Endodermal cell (in vitro differentiated cells): Measurements from ENCODE around the gene SPDYE17. TPM values are rescaled to one million over a fixed set of nuclear protein-coding genes. Genes with fewer than 3 reads are reported as not detected.
"Not testable (repeated sequence)": the region's sequence is repeated elsewhere in the genome, so short reads cannot be mapped to it uniquely, and the experiment has no call there.

ENCODE experiments used
- DNase-seq: peaks from one replicate; pipeline ENCODE4 v3.0.0-alpha.2; 2017
- H3K27ac ChIP-seq: 2 replicates; pipeline ENCODE4 v1.5.1; 2013; ENCODE audit warnings: mild to moderate bottlenecking, low read depth, low read length, moderate library complexity
- H3K27me3 ChIP-seq: 2 replicates; pipeline ENCODE4 v1.6.1; 2013; ENCODE audit warnings: mild to moderate bottlenecking, low read length, moderate library complexity; ENCODE audit not compliant: insufficient read depth, control insufficient read depth, poor library complexity, severe bottlenecking
- H3K36me3 ChIP-seq: 2 replicates; pipeline ENCODE4 v1.7.0; 2013; ENCODE audit warnings: mild to moderate bottlenecking, low read length, moderate library complexity; ENCODE audit not compliant: control insufficient read depth, insufficient read depth
- H3K4me1 ChIP-seq: one replicate; pipeline ENCODE4 v1.7.0; 2013; ENCODE audit warnings: low read length; ENCODE audit not compliant: control insufficient read depth, insufficient read depth
- H3K4me3 ChIP-seq: 2 replicates; pipeline ENCODE4 v1.5.1; 2013; ENCODE audit warnings: mild to moderate bottlenecking, low read length, moderate library complexity
- H3K9ac ChIP-seq: 2 replicates; pipeline ENCODE4 v1.6.1; 2013; ENCODE audit warnings: mild to moderate bottlenecking, low read length, moderate library complexity; ENCODE audit not compliant: poor library complexity, severe bottlenecking; ENCODE audit errors: extremely low read depth
- H3K9me3 ChIP-seq: 2 replicates; pipeline ENCODE4 v1.6.1; 2013; ENCODE audit warnings: mild to moderate bottlenecking, low read length, moderate library complexity; ENCODE audit not compliant: control insufficient read depth
- H3K27ac Mint-ChIP-seq: 2 replicates; pipeline ENCODE4 v1.8.0; 2020; ENCODE audit warnings: mixed read lengths
- H3K27me3 Mint-ChIP-seq: 2 replicates; pipeline ENCODE4 v1.8.0; 2021; ENCODE audit warnings: mild to moderate bottlenecking, mixed read lengths; ENCODE audit not compliant: insufficient read depth
- H3K36me3 Mint-ChIP-seq: 2 replicates; pipeline ENCODE4 v1.8.0; 2020; ENCODE audit warnings: low read depth, mixed read lengths
- H3K4me1 Mint-ChIP-seq: 2 replicates; pipeline ENCODE4 v1.8.0; 2020; ENCODE audit warnings: mixed read lengths
- H3K4me3 Mint-ChIP-seq: 2 replicates; pipeline ENCODE4 v1.8.0; 2020; ENCODE audit warnings: mild to moderate bottlenecking, moderate library complexity, mixed read lengths
- H3K9me3 Mint-ChIP-seq: 2 replicates; pipeline ENCODE4 v1.8.0; 2020; ENCODE audit warnings: mild to moderate bottlenecking, mixed read lengths
- WGBS, 2 experiments: methylation state at CpG; one replicate each; pipeline versions ENCODE4 v1.1.5 to v1.1.7; 2013; ENCODE audit warnings: missing lambda C conversion rate in 2 of 2, mixed read lengths in 1 of 2; ENCODE audit not compliant: insufficient coverage in 1 of 2, insufficient read length in 1 of 2; 5-methylcytosine and 5-hydroxymethylcytosine counted together
- total RNA-seq, 2 donors: library from RNA; stranded (reverse); fragmentation: NEBNext Ultra II Directional in 1 of 2; extraction: Animal tissue kit (Norgen Biotek cat#: 25700) in 1 of 2; gene quantifications; 2 replicates in 1 of 2; 3 replicates in 1 of 2; pipeline ENCODE4 v1.2.1, GENCODE V29; 2021

SPDYE17 gene
- total RNA-seq, 2 donors from 2014 or later, result not detected

DNA sequence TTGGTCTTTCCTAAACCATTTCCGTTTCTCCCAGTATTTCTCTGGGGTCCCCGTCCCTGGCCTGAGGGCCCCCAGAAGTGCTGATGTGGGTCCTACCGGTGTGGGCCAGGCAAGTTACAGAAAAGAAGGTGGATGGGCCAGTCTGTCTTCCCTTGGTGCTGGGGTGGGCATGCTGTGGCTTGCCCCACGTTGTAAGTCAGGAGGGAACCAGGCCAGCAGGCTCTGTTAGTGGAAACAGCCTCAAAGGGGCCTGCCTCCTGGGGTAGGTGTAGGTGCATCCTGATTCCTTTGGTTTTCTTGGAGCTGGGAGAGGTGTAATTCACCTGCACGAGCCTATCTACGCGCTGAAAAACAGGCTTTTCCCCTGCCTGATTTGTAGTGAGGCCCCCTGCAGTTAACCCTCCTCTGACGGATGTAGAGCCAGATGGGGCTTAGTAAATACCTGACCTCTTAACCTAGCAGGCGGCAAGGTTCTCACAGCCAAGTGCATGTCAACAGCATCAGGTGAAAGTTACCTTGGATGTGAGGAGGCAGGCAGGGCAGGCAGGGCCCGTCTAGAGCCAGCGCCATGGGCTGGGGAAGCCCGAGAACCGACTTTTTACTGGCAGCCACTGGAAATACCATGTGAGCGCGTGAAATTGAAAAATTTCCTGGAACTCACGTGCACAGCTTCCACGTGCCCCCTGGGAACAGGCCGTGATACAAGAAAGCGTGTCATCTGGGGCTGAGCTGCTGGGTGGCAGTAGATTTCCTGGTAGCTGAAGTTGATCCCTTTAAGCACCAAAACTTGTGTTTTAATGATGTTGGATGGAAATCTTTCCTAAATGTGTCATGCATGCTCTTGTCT, 48.0 kb downstream of the SPDYE17 start:
- not testable (repeated sequence) for H3K9ac ChIP-seq, H3K4me1 Mint-ChIP-seq, H3K27ac ChIP-seq, H3K27ac Mint-ChIP-seq, H3K36me3 ChIP-seq, H3K4me3 Mint-ChIP-seq, H3K4me1 ChIP-seq, H3K9me3 Mint-ChIP-seq, DNase-seq, H3K4me3 ChIP-seq, H3K27me3 Mint-ChIP-seq, H3K9me3 ChIP-seq, H3K27me3 ChIP-seq
- no CpG with 5 or more reads among the region's 19 CpGs for WGBS, 2 experiments
- H3K36me3 Mint-ChIP-seq, result peaks cover 17% of the 10 kb centered on the region

DNA sequence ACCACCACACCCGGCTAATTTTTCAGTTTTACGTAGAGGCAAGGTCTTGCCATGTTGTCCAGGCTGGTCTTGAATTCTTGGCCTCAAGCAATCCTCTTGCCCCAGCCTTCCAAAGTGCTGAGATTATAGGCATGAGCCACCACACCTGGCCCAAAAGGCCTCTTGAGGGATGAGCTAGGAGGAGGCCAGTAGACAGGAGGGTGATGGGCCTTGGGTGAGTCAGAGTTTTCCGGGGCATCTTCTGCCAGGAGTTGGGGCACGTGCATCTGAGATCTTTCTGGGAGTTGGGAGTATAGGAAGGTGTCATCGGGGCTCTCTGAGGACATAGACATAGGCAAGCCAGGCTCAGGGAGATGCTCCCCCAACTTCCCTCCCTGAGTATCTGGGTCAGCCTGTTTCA, 48.8 kb downstream of the SPDYE17 start:
- not testable (repeated sequence) for H3K36me3 ChIP-seq, H3K4me1 Mint-ChIP-seq, H3K4me3 ChIP-seq, H3K9me3 ChIP-seq, H3K27ac ChIP-seq, H3K27me3 Mint-ChIP-seq, H3K4me1 ChIP-seq, H3K27ac Mint-ChIP-seq, DNase-seq, H3K9me3 Mint-ChIP-seq, H3K27me3 ChIP-seq, H3K4me3 Mint-ChIP-seq, H3K9ac ChIP-seq
- H3K36me3 Mint-ChIP-seq, result peaks cover 17% of the 10 kb centered on the region
- no CpG with 5 or more reads among the region's 5 CpGs for WGBS, 2 experiments

DNA sequence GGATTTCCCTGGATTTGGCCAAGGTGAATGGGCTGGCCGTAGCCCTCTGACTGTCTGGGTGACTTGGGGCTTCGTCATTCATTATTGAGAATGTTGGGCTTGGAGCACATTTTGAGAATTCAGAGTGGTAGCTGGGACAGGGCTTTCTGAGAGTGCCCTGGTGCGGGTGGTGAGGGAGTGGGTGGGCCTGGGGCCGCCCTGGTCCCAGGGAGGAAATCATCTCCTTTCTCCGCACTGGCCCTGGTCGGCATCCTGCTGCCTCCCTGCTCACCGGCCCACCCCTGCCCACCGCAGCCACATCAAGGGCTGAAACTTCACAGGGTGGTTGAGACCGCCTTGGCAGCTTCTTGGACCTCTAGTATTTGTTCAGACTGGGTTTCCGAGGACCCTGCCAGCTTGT, 49.7 kb downstream of the SPDYE17 start:
- H3K9ac ChIP-seq, H3K27ac Mint-ChIP-seq, H3K4me3 Mint-ChIP-seq, H3K9me3 ChIP-seq, H3K27me3 ChIP-seq, H3K4me1 ChIP-seq, DNase-seq, H3K27me3 Mint-ChIP-seq, H3K4me1 Mint-ChIP-seq, H3K36me3 ChIP-seq, H3K27ac ChIP-seq, H3K4me3 ChIP-seq, H3K9me3 Mint-ChIP-seq: not testable (repeated sequence)
- WGBS, 2 experiments, result no CpG with 5 or more reads among the region's 10 CpGs
- peaks cover 17% of the 10 kb centered on the region for H3K36me3 Mint-ChIP-seq

DNA sequence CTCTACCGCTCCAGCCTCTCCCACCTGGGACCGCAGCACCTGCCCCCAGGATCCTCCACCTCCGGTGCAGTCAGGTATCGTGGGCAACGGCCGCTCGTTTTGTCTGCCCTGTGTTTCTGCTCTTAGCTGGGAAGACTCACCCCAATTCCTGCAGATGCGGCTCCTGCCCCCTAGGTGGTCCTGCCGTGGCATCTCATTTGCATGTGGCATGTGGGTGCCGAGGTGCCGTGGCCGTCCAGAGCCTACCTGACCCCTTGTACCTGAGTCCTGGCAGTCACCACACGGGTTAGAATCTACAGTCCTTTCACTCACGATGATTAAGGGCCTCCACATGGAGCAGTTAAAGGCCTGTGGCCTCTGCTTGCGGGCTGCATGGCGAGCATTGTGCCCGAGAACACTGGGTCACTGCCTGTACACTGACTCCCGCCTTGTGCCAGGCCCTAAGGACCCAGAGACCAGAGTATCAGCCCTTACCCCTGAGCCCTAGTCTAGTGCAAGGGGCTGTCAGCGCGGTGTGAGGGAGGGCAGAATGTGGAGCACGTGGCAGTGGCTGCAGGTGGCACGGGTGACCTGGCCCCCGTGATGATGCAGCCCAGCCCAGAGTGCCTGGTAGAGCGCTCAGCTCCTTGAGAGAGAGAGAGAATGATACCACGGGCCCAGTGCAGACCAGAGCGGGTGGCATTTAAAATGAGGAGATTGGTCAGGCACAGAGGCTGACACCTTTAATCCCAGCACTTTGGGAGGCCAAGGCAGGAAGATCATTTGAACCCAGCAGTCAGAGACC, 50.8 kb downstream of the SPDYE17 start:
- H3K9me3 ChIP-seq, H3K4me1 Mint-ChIP-seq, H3K4me3 Mint-ChIP-seq, H3K9ac ChIP-seq, H3K4me1 ChIP-seq, H3K27ac ChIP-seq, H3K9me3 Mint-ChIP-seq, H3K27ac Mint-ChIP-seq, H3K27me3 Mint-ChIP-seq, DNase-seq, H3K27me3 ChIP-seq, H3K4me3 ChIP-seq, H3K36me3 ChIP-seq: not testable (repeated sequence)
- peaks cover 17% of the 10 kb centered on the region for H3K36me3 Mint-ChIP-seq
- 98% methylated on average over 5 of the region's 26 CpGs; no CpG with 5 or more reads in 1 of the 2 experiments for WGBS, 2 experiments

DNA sequence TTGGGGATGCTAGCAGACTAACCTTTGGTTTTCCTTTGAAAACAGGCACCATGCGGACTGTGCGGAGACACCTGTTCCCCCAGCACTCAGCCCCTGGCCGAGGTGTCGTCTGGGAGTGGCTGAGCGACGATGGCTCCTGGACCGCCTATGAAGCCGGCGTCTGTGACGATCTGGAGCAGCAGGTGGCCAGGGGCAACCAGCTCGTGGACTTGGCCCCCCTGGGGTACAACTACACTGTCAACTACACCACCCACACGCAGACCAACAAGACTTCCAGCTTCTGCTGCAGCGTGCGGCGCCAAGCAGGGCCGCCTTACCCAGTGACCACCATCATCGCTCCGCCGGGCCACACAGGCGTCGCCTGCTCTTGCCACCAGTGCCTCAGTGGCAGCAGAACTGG, 51.6 kb downstream of the SPDYE17 start:
- H3K27ac Mint-ChIP-seq, H3K36me3 ChIP-seq, H3K4me3 ChIP-seq, H3K4me1 ChIP-seq, H3K27me3 Mint-ChIP-seq, DNase-seq, H3K4me3 Mint-ChIP-seq, H3K9me3 ChIP-seq, H3K9ac ChIP-seq, H3K4me1 Mint-ChIP-seq, H3K27ac ChIP-seq, H3K27me3 ChIP-seq, H3K9me3 Mint-ChIP-seq: not testable (repeated sequence)
- WGBS, 2 experiments, result 91 to 97% methylated on average over 5 to 21 of the region's 21 CpGs
- H3K36me3 Mint-ChIP-seq, result peaks cover 17% of the 10 kb centered on the region

DNA sequence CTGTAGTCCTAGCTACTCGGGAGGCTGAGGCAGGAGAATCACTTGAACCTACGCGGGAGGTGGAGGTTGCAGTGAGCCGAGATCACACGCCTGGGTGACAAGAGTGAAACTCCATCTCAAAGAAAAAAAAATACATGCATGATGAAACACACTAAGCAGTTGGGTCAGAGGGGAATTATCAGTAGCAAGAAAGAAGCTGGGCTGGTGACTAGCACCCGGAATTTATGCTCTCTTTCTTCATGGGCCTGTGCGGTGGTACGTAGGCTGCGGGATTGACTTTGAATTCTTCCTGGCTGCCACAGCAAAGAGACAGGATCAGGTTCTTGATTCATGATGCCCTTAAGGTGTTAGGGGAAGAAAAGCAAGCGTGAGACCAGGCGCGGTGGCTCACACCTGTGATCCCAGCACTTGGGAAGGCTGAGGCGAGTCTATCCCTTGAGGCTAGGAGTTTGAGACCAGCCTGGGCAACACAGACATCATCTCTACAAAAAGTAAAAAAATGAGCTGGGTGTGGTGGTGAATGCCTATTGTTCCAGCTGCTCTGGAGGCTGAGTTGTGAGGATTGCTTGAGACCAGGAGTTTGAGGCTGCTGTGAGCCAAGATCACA, 54.3 kb downstream of the SPDYE17 start:
- H3K27me3 Mint-ChIP-seq, H3K27ac Mint-ChIP-seq, H3K4me1 Mint-ChIP-seq, H3K36me3 ChIP-seq, H3K9ac ChIP-seq, H3K9me3 ChIP-seq, H3K27me3 ChIP-seq, H3K4me1 ChIP-seq, DNase-seq, H3K27ac ChIP-seq, H3K9me3 Mint-ChIP-seq, H3K4me3 ChIP-seq, H3K4me3 Mint-ChIP-seq: not testable (repeated sequence)
- WGBS, 2 experiments, result 96% methylated on average over 4 of the region's 13 CpGs; no CpG with 5 or more reads in 1 of the 2 experiments
- peaks cover 19% of the 10 kb centered on the region for H3K36me3 Mint-ChIP-seq
